Esophagus squamous epithelium (tissue), 4 donors: ENCODE measurements around the gene CRB3.

ENCODE experiments used
- CTCF ChIP-seq, 6 experiments: fragments of 450-650 bp in 4 of 6; fragments of 200-600 bp in 2 of 6; sonication (generic) in 2 of 6; IDR thresholded peaks; one replicate each; pipeline ENCODE4 v1.5.1; 2016 to 2019; ENCODE audit warnings: antibody characterized with exemption in 6 of 6, mild to moderate bottlenecking in 4 of 6, moderate library complexity in 4 of 6
- POLR2A ChIP-seq, 4 donors: fragments of 450-650 bp; IDR thresholded peaks; one replicate each; pipeline ENCODE4 v1.6.1; 2017; ENCODE audit warnings: antibody characterized with exemption in 4 of 4, mild to moderate bottlenecking in 4 of 4, moderate library complexity in 3 of 4

DNA sequence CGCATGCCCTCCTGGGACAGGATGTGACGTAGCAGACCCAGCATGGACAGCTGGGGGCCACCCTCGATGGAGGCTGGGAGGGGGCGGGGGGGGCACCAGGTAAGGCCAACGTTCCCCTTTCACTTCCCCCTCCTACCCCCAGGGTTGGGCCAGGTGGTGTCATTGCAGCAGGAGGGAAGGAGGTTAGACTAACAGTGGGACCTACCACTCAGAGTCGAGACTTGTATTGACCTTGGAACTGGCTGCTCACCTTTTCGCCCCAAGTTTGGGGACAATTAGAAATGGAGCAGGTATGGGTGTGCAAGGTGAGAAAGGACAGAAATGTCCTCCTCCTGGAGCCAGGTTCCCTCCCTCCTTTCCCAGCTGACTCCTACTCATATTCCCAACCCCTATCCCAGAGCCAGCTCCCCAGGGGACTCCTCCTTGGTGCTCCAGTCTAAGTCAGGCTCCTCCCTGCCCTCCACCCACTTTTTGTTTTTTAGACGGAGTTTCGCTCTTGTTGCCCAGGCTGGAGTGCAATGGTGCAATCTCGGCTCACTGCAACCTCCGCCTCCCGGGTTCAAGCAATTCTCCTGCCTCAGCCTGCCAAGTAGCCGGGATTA lies 21.9 kb upstream of the CRB3 start:
- TF ChIP-seq POLR2A (IDR thresholded peaks at IDR 0.05) (no peak), CTCF (IDR thresholded peaks at IDR 0.05) (no peak)
